Measurements from ENCODE around the gene LAT. TPM values are rescaled to one million over a fixed set of nuclear protein-coding genes. Genes with fewer than 3 reads are reported as not detected.
A peak's percentile ranks its signal among the peaks of the same experiment; 100 is the strongest.

LAT gene
- total and polyA plus RNA-seq, 2 of the 4 experiments (the other 2 are of a cell fraction), result 0.18 to 7.4 TPM

DNA sequence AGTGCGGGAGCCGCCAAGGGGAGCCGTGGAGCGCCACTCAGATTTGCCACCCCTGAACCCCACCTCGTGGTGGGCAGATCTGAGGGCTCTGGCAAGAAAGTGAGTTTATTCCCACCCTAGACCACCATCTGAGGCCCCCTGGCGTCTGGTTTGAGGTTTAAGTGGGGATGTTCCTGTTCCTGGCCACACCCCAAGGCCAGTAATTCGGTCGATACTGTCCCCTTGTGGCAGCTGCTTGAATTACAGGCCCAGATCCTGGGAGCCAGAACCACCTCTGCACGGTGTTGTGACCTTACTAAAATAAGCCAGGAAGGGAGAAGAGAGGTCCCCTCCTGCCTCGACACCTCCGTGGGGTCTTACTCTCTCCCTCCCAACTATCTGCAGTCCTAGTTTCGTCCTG lies 3.3 kb upstream of the LAT start:
- 0 out of 2 replicates have a peak, but pooled peaks cover 3% of the 10 kb centered on the region for H4K20me1 ChIP-seq (ENCODE audit: insufficient read depth, low read length)
- H4K91ac ChIP-seq (ENCODE audit: insufficient read depth, low read depth, low read length), result no peak overlapping the region
- POLR2A ChIA-PET (ENCODE audit: unreplicated experiment), result no interaction called here
- peaks cover 8 to 34% of the 10 kb centered on the region in 2 experiments for H3K79me1 ChIP-seq (ENCODE audit: low read depth in 1 of 2, low read length in 2 of 2)
- no peak for TF ChIP-seq FOS (IDR thresholded peaks at IDR 0.05; ENCODE audit: low read depth, low read length)
- TF ChIP-seq, protein P1, sequence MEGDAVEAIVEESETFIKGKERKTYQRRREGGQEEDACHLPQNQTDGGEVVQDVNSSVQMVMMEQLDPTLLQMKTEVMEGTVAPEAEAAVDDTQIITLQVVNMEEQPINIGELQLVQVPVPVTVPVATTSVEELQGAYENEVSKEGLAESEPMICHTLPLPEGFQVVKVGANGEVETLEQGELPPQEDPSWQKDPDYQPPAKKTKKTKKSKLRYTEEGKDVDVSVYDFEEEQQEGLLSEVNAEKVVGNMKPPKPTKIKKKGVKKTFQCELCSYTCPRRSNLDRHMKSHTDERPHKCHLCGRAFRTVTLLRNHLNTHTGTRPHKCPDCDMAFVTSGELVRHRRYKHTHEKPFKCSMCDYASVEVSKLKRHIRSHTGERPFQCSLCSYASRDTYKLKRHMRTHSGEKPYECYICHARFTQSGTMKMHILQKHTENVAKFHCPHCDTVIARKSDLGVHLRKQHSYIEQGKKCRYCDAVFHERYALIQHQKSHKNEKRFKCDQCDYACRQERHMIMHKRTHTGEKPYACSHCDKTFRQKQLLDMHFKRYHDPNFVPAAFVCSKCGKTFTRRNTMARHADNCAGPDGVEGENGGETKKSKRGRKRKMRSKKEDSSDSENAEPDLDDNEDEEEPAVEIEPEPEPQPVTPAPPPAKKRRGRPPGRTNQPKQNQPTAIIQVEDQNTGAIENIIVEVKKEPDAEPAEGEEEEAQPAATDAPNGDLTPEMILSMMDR (conservative IDR thresholded peaks at IDR 0.05; ENCODE audit: low read depth, low read length), result peak; percentile 56
- no peak for DNase-seq
- H3K9ac ChIP-seq (ENCODE audit: low read depth, low read length), result no peak overlapping the region
- no peak overlapping the region for H3K56ac ChIP-seq (ENCODE audit: extremely low read depth, insufficient read depth, low read length)
- dilution Hi-C loops (cut with HindIII; ENCODE audit: low sequenced_read_pairs, unreplicated experiment), result no loop called here
- H3K18ac ChIP-seq (ENCODE audit: low read depth, low read length), result no peak overlapping the region
- H3K27me3 ChIP-seq (ENCODE audit: control insufficient read depth, insufficient read depth, low read length), result no peaks in the 10 kb centered on the region
- H3K4me2 ChIP-seq (ENCODE audit: low read depth, low read length), result no peak overlapping the region
- no peak overlapping the region for H3K23ac ChIP-seq (ENCODE audit: low read depth, low read length)
- no peak overlapping the region for H2BK5ac ChIP-seq (ENCODE audit: low read depth, low read length, poor library complexity, severe bottlenecking)
- peaks cover 2% of the 10 kb centered on the region; the same call in 1 of the 2 replicates for H3K9me3 ChIP-seq (ENCODE audit: control insufficient read depth, insufficient read depth, low read length)
- H3K14ac ChIP-seq (replicated peaks; ENCODE audit: low read depth, low read length), result no peak overlapping the region
- intact Hi-C loops (cut with micrococcal nuclease), result no loop called here
- no peak overlapping the region for H2AFZ ChIP-seq (replicated peaks; ENCODE audit: low read length, poor library complexity)
- no peak overlapping the region for H3K27ac ChIP-seq (ENCODE audit: insufficient read depth, low read length)
- no peak overlapping the region for H2AK9ac ChIP-seq (replicated peaks; ENCODE audit: low read depth, low read length, poor library complexity)
- whole genome bisulfite sequencing, 2 experiments (ENCODE audit: extremely low coverage in 2 of 2, insufficient read length in 1 of 2), result 70% methylated on average over 2 of the region's 12 CpGs; no CpG with 5 or more reads in 1 of the 2 experiments
- no peak overlapping the region for H2BK15ac ChIP-seq (ENCODE audit: low read depth, low read length)
- in situ Hi-C loops (cut with MboI; ENCODE audit: low sequenced_read_pairs), result no loop called here
- no peak overlapping the region for H4K8ac ChIP-seq (ENCODE audit: low read depth in 2 of 2, low read length in 2 of 2)
- H2BK20ac ChIP-seq (ENCODE audit: low read depth, low read length), result no peak overlapping the region
- no peak overlapping the region for H2BK120ac ChIP-seq (ENCODE audit: low read depth, low read length)
- CTCF ChIA-PET, result interaction anchor here (0.5 kb wide), 1 partner anchor 260 kb away, joined by 3 read pairs; no protein-coding TSS in a partner anchor
- no peak overlapping the region for H3K4ac ChIP-seq (ENCODE audit: low read depth, low read length)
- H3K9me1 ChIP-seq (ENCODE audit: insufficient read depth, low read length), result peaks cover 4% of the 10 kb centered on the region; the same call in 1 of the 2 replicates
- H3K36me3 ChIP-seq (ENCODE audit: control insufficient read depth, insufficient read depth, low read length), result peaks cover 64% of the 10 kb centered on the region
- ATAC-seq (ENCODE audit: low read depth), result no peak
- H3K4me3 ChIP-seq (ENCODE audit: insufficient read depth, low read depth, low read length), result no peak overlapping the region
- H3K4me1 ChIP-seq (ENCODE audit: control insufficient read depth, insufficient read depth, low read length), result no peaks in the 10 kb centered on the region
- BruUV-seq (replicated peaks), result no TSS peak
- no peak overlapping the region for H2AK5ac ChIP-seq (ENCODE audit: low read depth, low read length)
- H4K5ac ChIP-seq (ENCODE audit: low read depth, low read length), result no peak overlapping the region
